Heart left ventricle (tissue), 16 donors: ENCODE results near the gene FPR2. TPM values are rescaled to one million over a fixed set of nuclear protein-coding genes. Genes with fewer than 3 reads are reported as not detected.
A peak's percentile ranks its signal among the peaks of the same experiment; 100 is the strongest.

Experiments
- ATAC-seq, 4 donors: fragments of 200-7000 bp; cut with Tn5 transposase; one replicate each; pipeline ENCODE4 v1.9.1; 2020 to 2022; ENCODE audit warnings: moderate library complexity in 4 of 4, mild to moderate bottlenecking in 3 of 4, moderate number of reproducible peaks in 1 of 4
- DNase-seq, 5 donors: peaks; one replicate each; pipeline ENCODE4 v3.0.0-alpha.2; 2020
- H3K27ac ChIP-seq, 12 donors: fragments of 200-600 bp; sonication (generic) in 4 of 12; one replicate each; pipeline versions ENCODE4 v1.5.0 to v1.8.0; 2016 to 2022; ENCODE audit warnings: mild to moderate bottlenecking in 2 of 12
- H3K27me3 ChIP-seq, 9 donors: fragments of 200-600 bp; sonication (generic) in 2 of 9; one replicate each; pipeline versions ENCODE4 v1.5.1 to v1.8.0; 2016 to 2022; ENCODE audit warnings: mild to moderate bottlenecking in 3 of 9
- H3K36me3 ChIP-seq, 9 donors: fragments of 200-600 bp; sonication (generic) in 2 of 9; one replicate each; pipeline versions ENCODE4 v1.5.0 to v1.8.0; 2018 to 2022; ENCODE audit warnings: mild to moderate bottlenecking in 2 of 9
- H3K4me1 ChIP-seq, 12 donors: fragments of 200-600 bp; sonication (generic) in 4 of 12; one replicate each; pipeline versions ENCODE4 v1.5.0 to v1.8.0; 2016 to 2022; ENCODE audit warnings: mild to moderate bottlenecking in 3 of 12
- H3K4me3 ChIP-seq, 12 donors: fragments of 200-600 bp; sonication (generic) in 4 of 12; one replicate each; pipeline versions ENCODE4 v1.5.0 to v1.8.0; 2017 to 2022; ENCODE audit warnings: mild to moderate bottlenecking in 9 of 12, moderate library complexity in 4 of 12
- H3K9me3 ChIP-seq, 12 donors: fragments of 200-600 bp; sonication (generic) in 4 of 12; one replicate each; pipeline versions ENCODE4 v1.5.0 to v1.8.0; 2016 to 2022; ENCODE audit warnings: mild to moderate bottlenecking in 1 of 12
- CTCF ChIP-seq, 12 donors: fragments of 200-600 bp; sonication (generic) in 4 of 12; IDR thresholded peaks; one replicate each; pipeline versions ENCODE4 v1.5.0 to v1.8.0; 2018 to 2022; ENCODE audit warnings: antibody characterized with exemption in 12 of 12, mild to moderate bottlenecking in 5 of 12
- POLR2A ChIP-seq, 2 donors: fragments of 450-650 bp; IDR thresholded peaks; one replicate each; pipeline ENCODE4 v1.6.1; 2017; ENCODE audit warnings: antibody characterized with exemption in 2 of 2, mild to moderate bottlenecking in 2 of 2, moderate library complexity in 2 of 2
- WGBS, 4 donors: extraction: QIAGEN DNeasy Blood & Tissue Kit in 2 of 4; methylation state at CpG; one replicate each; pipeline versions ENCODE4 v1.1.5 to v1.1.7; 2013 to 2018; 5-methylcytosine and 5-hydroxymethylcytosine counted together
- intact Hi-C, 10 donors: fragments of 100-400 bp; cut with DNase I; formaldehyde crosslinking; loops; one replicate each; pipeline versions ENCODE4 v1.11.1 to v1.14.2; 2022
- polyA plus RNA-seq, 2 donors: library from polyadenylated mRNA; stranded (reverse); fragments of 200-250 nt; gene quantifications; one replicate each; pipeline ENCODE4 v1.2.3, GENCODE V29; 2013
- total RNA-seq, 9 donors: library from RNA; depleted of rRNA in 2 of 9; stranded (reverse); fragments of >200 nt in 2 of 9; fragmentation: NEBNext Ultra II Directional in 3 of 9; extraction: Animal tissue kit (Norgen Biotek cat#: 25700) in 3 of 9; gene quantifications; one replicate each; pipeline versions ENCODE4 v1.1.0 to v1.2.4, GENCODE V29; 2016 to 2023
- donor health status: ischemic (EF 13 %, LVEDD 7.1; RV severe dilation, severe dysfunction).
- donor health status: healthy with polysubstance abuse.
- donor health status: DM: no; HTN: yes; CAD: no.
- donor health status: DM: no; HTN: no; CAD: no.
- donor health status: ischemic (EF 25% LVEDD 6.9; RV normal size, moderate dysfunction).
- donor health status: ischemic (EF 25% LVEDD 5.7; RV mildly dilated, moderate dysfunction).
- donor health status: healthy.
- donor health status: DM: yes; HTN: yes; CAD: no.
- donor health status: ischemic (EF 35%, LVEDD 5.7; RV mildly dilated, moderate dysfunction).
- donor health status: nonischemic (EF 11% LVEDD 7.7; RV severe dilation, severe dysfunction).
- donor health status: DM: yes; HTN: yes; CAD: no.
- donor health status: PGD.
- donor health status: ischemic (EF 29% LVEDD 5.4; RV normal size, mild dysfunction).
- donor health status: nonischemic (EF 23%, LVEDD 6.1; RV moderate dilation, normal function).

Gene FPR2
- total and polyA plus RNA-seq, 11 donors: 0.11 to 11.1 (median 0.80) TPM; not detected in 1

GRCh38 chr19:51777570-51778462, 16.8 kb downstream of the FPR2 start:
- Histone ChIP-seq H3K4me3 (no peak overlapping the region), H3K27me3 (peaks cover 0 to 8% (median 0%) of the 10 kb centered on the region in 9 donors), H3K4me1 (peaks cover 0 to 33% (median 3%) of the 10 kb centered on the region in 12 donors), H3K27ac (no peak overlapping the region), H3K9me3 (no peaks in the 10 kb centered on the region), H3K36me3 (no peaks in the 10 kb centered on the region)
- DNase-seq (peak in 4 of 5 donors; percentile 73 to 79 (median 76)), ATAC-seq (peak; percentile 85 to 96 (median 94))
- intact Hi-C loops: loop anchor here in 9 of 10 donors (2.0 to 10.0 kb wide), 9 partner anchors 34 to 306 kb away; partner anchors contain the start of gene CEACAM18 (in 2 of the 9)
- WGBS, 4 donors: 31 to 35% (median 31%) methylated on average over 23 of the region's 23 CpGs
- peak; percentile 66 to 85 (median 76) for TF ChIP-seq CTCF (IDR thresholded peaks at IDR 0.05)
- no peak for TF ChIP-seq POLR2A (IDR thresholded peaks at IDR 0.05)

GRCh38 chr19:51779181-51779580, 18.2 kb downstream of the FPR2 start:
- H3K9me3 ChIP-seq: no peaks in the 10 kb centered on the region
- peaks cover 0 to 45% (median 3%) of the 10 kb centered on the region in 12 donors for H3K4me1 ChIP-seq
- H3K27ac ChIP-seq: no peak overlapping the region
- intact Hi-C loops: loop anchor here in 9 of 10 donors (2.0 to 10.0 kb wide), 9 partner anchors 33 to 307 kb away; partner anchors contain the start of gene CEACAM18 (in 2 of the 9)
- no peak for DNase-seq
- 73 to 87% (median 80%) methylated on average over 1 of the region's 1 CpG for WGBS, 4 donors
- TF ChIP-seq POLR2A (IDR thresholded peaks at IDR 0.05) (no peak), CTCF (IDR thresholded peaks at IDR 0.05) (no peak)
- no peak overlapping the region for H3K4me3 ChIP-seq
- H3K36me3 ChIP-seq: no peaks in the 10 kb centered on the region
- ATAC-seq: no peak
- H3K27me3 ChIP-seq: peaks cover 0 to 8% (median 0%) of the 10 kb centered on the region in 9 donors

- H3K27me3 ChIP-seq: peaks cover 0 to 8% (median 0%) of the 10 kb centered on the region in 9 donors
- peaks cover 0 to 50% (median 3%) of the 10 kb centered on the region in 12 donors for H3K4me1 ChIP-seq
- H3K4me3 ChIP-seq: no peak overlapping the region
- H3K27ac ChIP-seq: no peak overlapping the region
- ATAC-seq: no peak
- intact Hi-C loops: loop anchor here in 9 of 10 donors (2.0 to 10.0 kb wide), 9 partner anchors 33 to 307 kb away; partner anchors contain the start of gene CEACAM18 (in 3 of the 9)
- DNase-seq: no peak
- TF ChIP-seq CTCF (IDR thresholded peaks at IDR 0.05) (no peak), POLR2A (IDR thresholded peaks at IDR 0.05) (no peak)
- no peaks in the 10 kb centered on the region for H3K36me3 ChIP-seq
- WGBS, 4 donors: 34 to 81% (median 60%) methylated on average over 2 of the region's 2 CpGs
- no peaks in the 10 kb centered on the region for H3K9me3 ChIP-seq
Observed at GRCh38 chr19:51779703-51780102, 18.7 kb downstream of the FPR2 start.

- ATAC-seq: no peak
- 57 to 60% (median 58%) methylated on average over 2 of the region's 2 CpGs for WGBS, 4 donors
- intact Hi-C loops: loop anchor here in 1 of 10 donors (10.0 kb wide), 1 partner anchor 305 kb away; the partner anchor contains the start of gene CEACAM18
- Histone ChIP-seq H3K4me3 (no peak overlapping the region), H3K9me3 (no peaks in the 10 kb centered on the region), H3K27ac (peak overlapping the region in 1 of 12 donors; percentile 5), H3K4me1 (peaks cover 0 to 55% (median 3%) of the 10 kb centered on the region in 12 donors), H3K27me3 (peaks cover 0 to 8% (median 0%) of the 10 kb centered on the region in 9 donors), H3K36me3 (no peaks in the 10 kb centered on the region)
- TF ChIP-seq CTCF (IDR thresholded peaks at IDR 0.05): no peak
- TF ChIP-seq POLR2A (IDR thresholded peaks at IDR 0.05): no peak
- DNase-seq: no peak
Observed at GRCh38 chr19:51780270-51780669, 19.3 kb downstream of the FPR2 start.
